GM19395 (cell line): ENCODE results near the gene GRHPR.
"Not testable (repeated sequence)": the region's sequence is repeated elsewhere in the genome, so short reads cannot be mapped to it uniquely, and the experiment has no call there.

Experiments
- ATAC-seq: cut with Tn5 transposase; IDR thresholded peaks from one replicate; pipeline ENCODE4 v1.9.1; 2021; ENCODE audit warnings: mild to moderate bottlenecking, moderate library complexity; ENCODE audit not compliant: unreplicated experiment

GRHPR gene

GRCh38 chr9:37420271-37421215, 2.0 kb upstream of the GRHPR start:
- ATAC-seq = no peak

- ATAC-seq = no peak
Measured at GRCh38 chr9:37421914-37422288, 595 bp upstream of the GRHPR start.

DNA sequence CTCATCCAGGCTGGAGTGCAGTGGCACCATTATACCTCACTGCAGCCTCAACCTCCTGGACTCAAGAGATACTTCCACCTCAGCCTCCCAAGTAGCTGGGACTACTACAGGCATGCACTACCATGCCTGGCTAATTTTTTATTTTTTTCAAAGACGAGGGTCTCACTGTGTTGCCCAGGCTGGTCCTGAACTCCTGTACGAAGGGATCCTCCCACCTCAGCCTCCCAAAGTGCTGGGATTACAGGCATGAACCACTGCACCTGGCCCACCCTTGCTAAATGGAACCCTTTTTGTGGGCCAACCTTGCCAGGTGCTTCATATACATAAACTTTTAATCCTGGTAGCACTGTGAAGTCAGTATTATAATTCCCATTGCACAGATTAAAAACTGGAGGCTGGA, 1.0 kb downstream of the GRHPR start:
- ATAC-seq = no peak

DNA sequence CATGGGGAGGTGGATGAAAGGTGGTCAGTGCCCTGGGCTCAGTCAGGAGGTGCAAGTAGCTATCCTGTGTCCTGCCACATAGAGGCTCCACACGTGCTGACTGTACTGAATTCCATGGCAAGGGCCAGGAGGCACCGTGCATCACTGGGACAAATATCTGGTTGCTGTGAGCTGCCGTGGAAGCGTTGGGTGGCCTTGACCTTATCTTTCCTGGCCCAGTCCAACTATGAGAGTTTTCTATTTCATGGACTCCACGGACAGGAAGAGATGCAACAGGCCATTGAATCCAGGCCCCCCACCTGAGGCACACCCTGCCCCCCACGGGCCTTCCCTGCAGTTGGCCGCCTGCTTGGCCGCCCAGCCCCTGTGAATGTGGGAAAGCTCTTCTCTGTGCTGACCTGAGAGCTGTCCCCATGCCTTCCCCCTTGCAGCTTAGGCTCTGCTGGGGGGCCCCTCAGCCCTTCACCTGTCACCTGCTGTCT, 1.7 kb downstream of the GRHPR start:
- no peak for ATAC-seq

- ATAC-seq = no peak
Measured at GRCh38 chr9:37424686-37425297, 2.3 kb downstream of the GRHPR start.

DNA sequence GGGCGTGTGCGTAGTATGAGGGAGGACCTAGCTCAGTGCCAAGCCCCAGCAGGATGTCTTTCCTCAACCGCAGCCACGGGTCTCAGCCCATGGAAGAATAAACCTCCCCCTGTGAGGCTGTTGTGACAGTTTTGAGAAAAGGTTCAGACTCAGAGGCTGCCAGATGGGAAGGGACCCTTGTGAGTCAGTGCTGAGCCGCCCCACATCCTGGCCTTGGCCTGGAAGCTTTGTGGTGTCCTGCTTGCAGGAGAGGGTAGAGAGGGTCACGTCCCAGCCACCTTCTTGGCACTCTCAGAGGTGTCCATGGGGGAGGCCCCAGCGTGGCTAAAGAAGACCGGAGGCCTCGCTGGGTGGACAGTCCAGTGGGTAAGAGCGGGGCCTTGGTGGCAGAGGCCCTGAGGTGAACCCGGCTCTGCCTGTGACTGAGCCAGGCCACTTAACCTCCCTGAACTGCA, 2.8 kb downstream of the GRHPR start:
- ATAC-seq = no peak

DNA sequence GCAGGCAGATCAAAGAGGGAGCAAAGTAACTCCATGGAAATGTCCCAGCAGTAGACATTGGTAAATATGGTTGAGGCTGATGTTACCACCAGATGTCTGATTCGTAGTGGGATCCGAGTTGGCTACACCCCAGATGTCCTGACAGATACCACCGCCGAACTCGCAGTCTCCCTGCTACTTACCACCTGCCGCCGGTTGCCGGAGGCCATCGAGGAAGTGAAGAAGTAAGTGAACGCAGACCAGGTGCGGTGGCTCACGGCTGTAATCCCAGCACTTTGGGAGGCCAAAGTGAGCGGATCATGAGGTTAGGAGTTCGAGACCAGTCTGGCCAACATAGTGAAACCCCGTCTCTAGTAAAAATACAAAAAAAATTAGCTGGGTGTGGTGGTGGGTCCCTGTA, 3.9 kb downstream of the GRHPR start:
- ATAC-seq = not testable (repeated sequence)

DNA sequence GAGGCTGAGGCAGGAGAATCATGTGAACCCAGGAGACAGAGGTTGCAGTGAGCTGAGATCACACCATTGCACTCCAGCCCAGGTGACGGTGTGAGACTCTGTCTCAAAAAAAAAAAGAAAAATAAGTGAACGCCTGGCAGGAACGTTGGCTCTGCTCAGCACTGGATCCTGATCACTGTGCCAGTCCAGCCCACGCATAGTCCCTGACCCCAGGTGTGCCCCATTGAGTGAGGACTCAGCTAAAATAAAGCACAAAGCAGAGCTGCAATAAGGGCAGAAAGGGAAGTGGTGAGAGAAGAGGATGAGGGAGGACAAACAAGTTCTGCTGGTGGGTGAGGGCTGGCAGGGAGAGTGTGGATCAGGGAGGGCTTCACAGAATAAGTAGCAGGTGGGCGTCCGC, 4.3 kb downstream of the GRHPR start:
- ATAC-seq = no peak

- ATAC-seq = no peak
Measured at GRCh38 chr9:37428345-37428744, 5.8 kb downstream of the GRHPR start.

GRCh38 chr9:37429441-37430285, 7.2 kb downstream of the GRHPR start:
- ATAC-seq = no peak

DNA sequence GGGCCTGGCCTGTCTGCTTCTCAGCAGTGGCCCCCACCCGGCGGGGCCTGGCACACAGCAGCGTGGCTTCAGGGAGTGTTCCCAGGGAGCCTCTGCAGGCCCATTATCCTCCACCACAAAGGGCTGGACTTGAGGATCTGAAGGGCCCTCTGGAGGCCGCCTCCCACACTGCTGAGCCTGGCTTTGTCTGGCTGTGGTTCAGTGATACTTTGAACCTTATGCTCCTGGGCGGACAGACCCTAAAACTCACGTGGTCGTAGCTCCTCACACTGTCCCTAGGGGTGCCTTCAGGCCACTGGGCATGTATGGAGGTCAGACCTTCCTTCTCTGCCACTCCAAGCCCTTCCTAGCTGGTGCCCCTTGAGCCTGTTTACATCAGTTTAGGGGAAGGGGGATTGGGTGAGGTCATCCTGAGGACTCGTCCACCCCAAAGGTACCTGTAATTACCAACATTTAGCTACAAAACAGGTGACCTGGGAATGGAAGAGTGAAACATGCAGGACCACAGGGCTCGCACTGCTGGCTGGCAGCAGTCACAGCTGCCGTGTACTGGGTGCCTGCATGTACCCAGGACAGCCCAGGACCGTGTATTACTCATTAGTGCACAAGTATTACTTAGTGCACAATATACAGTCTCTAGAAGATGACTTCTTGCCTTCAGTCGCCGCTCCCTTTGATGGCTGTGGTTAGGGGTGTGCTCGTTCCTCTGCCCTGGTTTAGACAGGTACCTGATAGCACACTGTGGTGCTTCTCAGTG, 8.5 kb downstream of the GRHPR start:
- no peak for ATAC-seq

DNA sequence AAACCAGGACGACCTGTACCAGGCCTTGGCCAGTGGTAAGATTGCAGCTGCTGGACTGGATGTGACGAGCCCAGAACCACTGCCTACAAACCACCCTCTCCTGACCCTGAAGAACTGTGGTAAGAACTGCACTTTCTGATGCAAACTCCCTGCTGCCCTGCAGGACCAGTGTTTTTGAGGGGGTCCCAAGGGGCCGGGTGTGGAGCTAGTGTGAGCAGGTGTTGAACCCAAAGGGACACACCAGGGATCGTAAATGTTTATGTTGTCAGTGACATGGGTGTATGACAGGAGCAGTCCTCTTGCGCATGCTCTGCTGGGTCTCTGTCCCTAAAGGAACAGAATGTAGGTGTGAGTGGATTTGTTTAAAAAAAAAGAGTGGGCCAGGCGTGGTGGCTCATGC, 9.5 kb downstream of the GRHPR start:
- ATAC-seq = no peak

DNA sequence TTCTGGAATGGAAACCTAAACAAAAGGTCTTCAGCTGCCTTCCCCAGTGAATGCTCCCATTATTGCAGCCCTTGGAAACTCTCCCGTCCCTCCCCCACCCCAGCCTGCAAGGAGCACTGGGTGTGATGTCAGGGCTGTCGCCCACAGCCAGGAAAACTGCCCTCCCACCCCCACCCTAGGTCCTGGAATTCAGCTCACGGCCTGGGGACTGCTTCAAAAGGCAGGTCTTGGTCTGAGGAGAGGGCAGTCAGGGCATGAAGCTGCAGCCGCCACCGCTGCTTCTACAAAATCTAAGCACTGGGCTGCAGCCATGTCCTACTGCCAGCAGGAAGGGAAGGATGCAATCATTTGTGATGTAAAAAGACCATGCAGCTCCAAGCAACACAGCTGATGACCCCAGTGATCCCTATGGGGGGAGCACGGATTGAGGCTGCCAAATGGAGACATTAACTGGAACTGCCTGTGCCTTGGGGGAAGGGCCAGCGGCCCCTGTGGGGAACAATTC, 11.4 kb downstream of the GRHPR start:
- no peak for ATAC-seq

- no peak for ATAC-seq
Measured at GRCh38 chr9:37436540-37436939, 14.0 kb downstream of the GRHPR start.

GRCh38 chr9:37437010-37437409, 14.5 kb downstream of the GRHPR start:
- no peak for ATAC-seq

DNA sequence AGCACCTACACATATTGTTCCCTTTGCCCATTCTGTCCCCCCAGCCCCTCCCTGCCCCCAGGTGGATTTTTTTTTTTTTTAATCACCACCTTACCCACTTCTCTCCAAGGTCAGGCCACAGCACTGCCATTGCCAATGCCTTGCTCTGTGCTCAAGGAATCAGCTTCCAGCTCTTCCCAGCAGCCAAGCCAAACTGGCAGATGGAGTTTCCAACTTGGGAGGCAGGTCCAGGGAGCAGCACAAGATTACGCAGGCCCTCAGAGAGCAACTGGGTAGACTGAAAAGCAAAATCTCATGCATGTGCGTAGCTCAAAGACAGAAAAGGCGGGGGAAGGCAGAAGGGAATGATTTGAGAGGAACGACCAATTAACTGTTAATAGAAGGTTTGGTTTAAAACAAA, 15.1 kb downstream of the GRHPR start:
- ATAC-seq = no peak

DNA sequence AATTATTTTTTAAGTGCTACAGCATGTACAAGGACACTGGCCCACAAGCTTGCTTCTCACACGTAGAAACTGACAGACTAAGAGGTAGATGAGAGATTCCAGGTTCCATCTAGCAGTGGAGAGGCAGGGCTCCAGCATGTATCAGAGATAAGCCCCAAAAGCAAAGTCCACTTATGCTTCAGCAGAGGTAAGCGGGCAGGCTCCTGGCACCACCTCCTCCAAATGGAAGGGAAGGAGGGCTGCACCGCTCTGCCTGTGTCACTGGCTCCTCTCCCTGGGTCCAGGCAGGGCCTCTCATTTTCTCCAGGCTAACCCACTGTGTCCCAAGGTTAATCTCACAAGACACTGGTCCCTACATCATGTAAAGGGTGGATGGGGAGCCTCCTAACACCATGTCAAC, 15.9 kb downstream of the GRHPR start:
- no peak for ATAC-seq

DNA sequence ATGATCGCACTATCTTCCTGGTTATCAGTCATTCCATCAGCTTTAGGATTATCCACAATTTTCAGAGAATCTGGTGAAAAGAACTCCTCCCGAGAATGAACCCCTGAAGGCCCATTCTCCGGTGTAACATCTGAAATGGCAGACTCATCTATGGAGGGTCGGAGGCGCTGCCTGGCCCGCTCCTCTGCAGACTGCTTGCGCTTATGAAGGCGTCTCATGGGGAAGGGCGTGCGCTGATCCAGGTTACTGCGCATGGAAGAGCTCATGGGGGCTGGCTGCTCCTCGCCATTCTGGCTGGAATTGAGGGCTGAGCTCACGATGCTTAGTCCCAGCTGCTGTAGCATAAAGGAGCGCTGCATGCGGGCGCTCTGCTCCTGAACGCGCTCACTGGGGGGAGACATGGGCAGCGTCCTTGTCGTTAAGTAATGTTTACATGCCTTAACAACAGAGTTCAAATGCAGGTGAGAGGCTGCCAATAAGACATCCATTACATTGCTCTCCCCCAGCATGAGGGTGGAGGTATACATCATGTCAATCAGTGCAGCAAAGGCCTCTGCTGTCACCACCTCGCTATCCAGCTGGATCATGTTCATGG, 19.4 kb downstream of the GRHPR start:
- ATAC-seq = no peak

- no peak for ATAC-seq
Measured at GRCh38 chr9:37442556-37442955, 20.1 kb downstream of the GRHPR start.

DNA sequence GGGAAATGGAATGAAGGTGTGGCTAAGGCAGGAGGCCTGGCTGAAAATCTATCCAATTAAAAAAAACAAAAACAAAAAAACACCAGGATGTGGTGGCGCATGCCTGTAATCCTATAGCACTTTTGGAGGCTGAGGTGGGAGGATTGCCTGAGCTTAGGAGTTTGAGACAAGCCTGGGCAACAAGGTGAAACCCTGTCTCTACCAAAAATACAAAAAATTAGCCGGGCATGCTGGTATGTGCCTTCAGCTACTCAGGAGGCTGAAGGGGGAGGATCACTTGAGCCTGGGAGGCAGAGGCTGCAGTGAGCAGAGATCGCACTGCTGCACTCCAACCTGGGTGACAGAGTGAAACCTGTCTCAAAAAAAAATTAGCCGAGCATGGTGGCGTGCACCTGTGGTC, 21.1 kb downstream of the GRHPR start:
- ATAC-seq = no peak
